COLO668 (cell line): Measurements from ENCODE around the gene FRY.

Experiments used
- DNase-seq: peaks from one replicate; lab custom pipeline; 2025; ENCODE audit not compliant: unreplicated experiment; lab: John Stamatoyannopoulos, UW

The FRY gene

DNA sequence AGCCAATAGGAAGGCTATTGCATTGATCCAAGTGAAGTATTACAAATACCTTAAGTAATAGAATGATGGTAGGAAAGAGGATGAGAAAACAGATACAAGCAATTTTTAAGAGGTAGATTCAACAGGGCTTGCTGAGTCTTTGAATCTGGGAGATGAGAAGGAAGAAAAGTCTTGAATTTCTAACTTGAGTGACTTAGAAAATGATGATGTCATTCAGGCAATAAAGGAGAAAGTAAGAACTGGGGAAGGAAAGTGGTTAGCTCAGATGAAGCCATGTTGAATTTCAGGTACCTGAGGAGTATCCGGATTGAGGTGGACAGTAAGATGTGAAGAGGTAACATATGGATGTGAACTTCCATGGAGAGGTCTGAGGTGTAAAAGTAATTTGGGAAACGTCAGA lies 15.5 kb upstream of the FRY start:
- no peak for DNase-seq

- DNase-seq: no peak
These were observed 14.9 kb upstream of the FRY start for GRCh38 chr13:32016631-32017030.

DNA sequence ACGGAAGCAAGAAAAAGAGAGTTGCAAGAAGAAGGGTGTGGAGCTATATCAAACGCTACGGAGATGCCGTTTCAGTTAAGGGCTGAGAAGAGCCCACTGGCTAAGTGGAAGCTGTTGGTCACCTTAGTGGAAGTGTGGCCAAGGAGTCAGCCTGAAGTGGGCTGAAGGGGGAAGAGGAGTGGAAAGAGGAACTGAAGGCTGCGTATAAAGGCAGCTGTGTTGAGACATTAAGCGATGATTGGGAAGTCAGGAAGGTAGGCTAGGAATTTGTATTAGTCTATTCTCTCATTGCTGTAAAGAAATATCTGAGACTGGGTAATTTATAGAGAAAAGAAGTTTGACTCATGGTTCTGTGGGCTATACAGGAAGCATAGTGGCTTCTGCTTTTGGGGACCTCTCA lies 14.1 kb upstream of the FRY start:
- no peak for DNase-seq

DNA sequence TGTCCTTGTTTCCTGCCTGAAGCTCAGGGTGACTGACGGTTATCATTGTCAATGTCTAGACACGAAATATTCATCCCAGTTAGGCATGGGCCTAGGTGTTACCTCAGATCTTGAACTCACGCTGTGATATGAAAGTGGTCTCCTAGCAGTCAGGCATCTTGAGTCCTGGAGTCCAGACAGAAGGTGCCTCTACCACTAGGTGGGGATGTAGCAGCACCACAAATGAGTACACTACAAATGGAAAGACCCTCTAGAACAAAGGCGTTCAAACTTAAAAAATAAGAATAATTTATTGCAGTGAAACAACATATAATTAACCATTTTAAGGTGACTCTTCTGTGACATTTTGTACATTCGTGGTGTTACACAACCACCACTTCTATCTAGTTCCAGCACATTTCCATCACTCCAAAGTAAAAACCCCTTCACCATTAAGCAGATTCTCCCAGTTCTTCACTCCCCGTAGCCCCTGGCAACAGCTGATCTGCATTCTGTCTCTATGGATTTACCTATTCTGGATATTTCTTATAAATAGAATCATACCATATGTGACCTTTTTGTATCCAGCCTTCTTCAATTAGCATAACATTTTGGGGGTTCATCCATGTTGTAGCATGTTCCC lies 11.9 kb upstream of the FRY start:
- no peak for DNase-seq

DNA sequence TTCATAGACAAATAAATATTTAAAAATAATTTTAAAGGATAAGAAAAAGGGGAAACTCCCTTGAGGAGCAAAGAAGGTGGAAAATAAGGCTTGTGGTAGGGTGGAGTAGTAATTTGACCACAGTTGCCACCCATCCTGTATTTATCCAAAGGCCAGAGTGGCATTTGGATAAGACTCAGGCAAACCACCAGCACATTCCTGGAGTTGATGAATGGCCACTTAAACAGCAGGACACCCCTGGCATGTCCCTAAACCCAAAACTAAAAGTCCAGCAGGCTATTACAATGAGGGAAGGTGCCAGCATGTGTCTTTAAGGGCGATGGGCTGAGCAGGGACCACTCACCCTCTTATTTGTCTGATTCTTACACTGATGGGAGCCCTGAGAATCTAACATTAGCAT lies 9.8 kb upstream of the FRY start:
- no peak for DNase-seq

- no peak for DNase-seq
These were observed 9.3 kb upstream of the FRY start for GRCh38 chr13:32022311-32022710.

- DNase-seq: no peak
These were observed 8.5 kb upstream of the FRY start for GRCh38 chr13:32023096-32023495.

DNA sequence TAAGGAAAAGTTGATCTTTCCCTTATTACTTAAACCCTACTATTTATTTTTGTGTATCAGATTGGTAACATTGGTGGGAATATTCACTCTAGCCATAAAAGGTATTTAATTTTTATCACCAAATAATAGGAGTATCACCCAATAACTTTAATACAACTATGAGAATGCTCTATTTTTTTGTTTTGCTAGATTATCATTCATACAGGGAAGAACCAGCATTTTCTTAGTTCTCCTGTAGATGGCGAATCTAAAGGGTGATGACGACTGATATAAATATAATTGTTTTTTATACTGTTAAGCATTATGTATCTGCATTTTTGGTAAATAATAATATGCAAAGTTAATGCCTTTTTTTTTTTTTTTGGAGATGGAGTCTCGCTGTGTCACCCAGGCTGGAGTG lies 7.9 kb upstream of the FRY start:
- DNase-seq: no peak

DNA sequence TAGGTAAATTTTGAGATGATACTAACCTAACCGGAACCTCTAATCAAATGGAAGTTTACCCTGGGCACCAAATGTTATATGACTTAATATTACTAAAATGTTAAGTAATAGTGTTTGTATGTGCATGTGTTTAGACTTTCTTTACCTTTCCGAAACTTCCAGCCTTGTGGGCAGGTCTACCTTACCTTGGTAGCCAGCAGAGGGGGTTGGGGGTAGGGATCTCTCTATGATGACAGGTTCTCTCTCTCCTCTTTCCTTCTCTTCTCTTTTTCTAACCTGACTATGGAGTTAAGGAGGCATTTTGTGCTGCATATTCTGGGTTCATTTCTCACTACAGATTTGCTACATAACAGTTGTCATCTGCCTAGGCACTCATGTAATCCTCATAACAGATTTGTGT lies 6.8 kb upstream of the FRY start:
- DNase-seq: no peak

- no peak for DNase-seq
These were observed 5.8 kb upstream of the FRY start for GRCh38 chr13:32025730-32026129.

GRCh38 chr13:32026623-32027022 lies 5.0 kb upstream of the FRY start:
- DNase-seq: no peak

GRCh38 chr13:32028711-32029110 lies 2.9 kb upstream of the FRY start:
- no peak for DNase-seq

- DNase-seq: no peak
These were observed 1.9 kb upstream of the FRY start for GRCh38 chr13:32029684-32030083.

- no peak for DNase-seq
These were observed 319 bp downstream of the FRY start for GRCh38 chr13:32031815-32032370.

DNA sequence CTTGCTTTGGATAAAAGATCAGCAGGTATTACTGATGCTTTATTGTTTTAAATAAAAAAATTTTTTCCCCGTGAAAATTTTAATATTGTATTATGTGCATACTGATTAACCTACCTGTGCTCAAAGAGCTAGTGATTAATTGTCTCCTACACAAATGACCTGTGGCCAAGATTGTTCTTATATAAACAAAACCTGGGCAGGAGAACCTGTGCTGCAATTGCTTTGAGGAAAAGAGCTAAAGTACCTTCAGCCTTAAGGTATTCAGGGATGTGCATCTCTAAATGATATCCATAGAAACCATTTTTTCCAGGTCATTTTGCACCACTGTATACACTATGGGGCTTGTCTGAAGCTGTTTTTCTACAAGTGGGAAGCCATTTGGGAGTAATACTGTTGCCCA lies 1.2 kb downstream of the FRY start:
- no peak for DNase-seq

GRCh38 chr13:32033744-32034143 lies 2.2 kb downstream of the FRY start:
- peak; percentile 69 for DNase-seq

- no peak for DNase-seq
These were observed 4.1 kb downstream of the FRY start for GRCh38 chr13:32035716-32036115.

DNA sequence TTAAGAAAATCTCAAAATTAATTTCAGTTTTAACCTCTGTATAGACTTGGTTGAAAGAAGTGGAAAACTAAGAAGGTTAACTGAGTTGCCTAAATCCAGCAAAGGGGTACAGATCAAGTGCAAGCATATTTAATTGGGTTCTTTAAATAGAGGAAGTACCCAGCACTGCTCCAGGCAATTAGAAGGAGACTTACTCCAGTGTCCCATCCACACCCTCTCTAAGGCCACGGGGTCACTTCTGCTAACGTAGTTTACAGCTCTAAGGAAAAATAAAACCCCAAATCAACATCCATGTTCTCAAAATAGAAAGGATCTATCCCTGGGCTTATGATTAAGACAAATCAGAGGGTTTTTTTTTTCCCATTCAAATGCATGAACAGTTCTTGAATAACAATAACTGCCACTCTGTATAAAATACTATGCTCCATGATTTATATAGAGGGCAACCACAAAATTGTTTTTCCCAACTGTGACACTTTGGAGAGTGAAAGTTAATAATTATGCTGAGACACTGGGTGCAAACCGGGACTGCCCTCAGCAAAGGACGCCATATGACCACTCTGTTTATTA lies 4.6 kb downstream of the FRY start:
- DNase-seq: no peak

DNA sequence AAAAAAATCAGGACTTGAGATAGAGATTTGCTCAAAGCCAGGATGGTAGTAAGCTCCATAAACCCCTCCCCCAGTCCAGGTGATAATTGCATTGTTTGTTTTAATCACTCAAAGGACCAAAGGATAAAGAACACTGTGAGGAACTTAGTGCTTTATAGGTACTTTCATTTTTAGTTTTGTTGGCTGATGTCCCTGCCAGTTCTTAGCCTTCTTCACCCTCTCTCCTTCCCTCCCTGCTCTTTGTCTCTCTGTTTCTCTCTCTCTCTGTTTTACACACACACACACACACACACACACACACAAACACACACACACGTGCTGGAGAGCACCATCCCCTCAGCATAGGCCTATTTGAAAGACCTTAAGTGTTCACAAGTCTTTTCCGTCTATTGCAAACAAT lies 5.2 kb downstream of the FRY start:
- peak; percentile 53 for DNase-seq

DNA sequence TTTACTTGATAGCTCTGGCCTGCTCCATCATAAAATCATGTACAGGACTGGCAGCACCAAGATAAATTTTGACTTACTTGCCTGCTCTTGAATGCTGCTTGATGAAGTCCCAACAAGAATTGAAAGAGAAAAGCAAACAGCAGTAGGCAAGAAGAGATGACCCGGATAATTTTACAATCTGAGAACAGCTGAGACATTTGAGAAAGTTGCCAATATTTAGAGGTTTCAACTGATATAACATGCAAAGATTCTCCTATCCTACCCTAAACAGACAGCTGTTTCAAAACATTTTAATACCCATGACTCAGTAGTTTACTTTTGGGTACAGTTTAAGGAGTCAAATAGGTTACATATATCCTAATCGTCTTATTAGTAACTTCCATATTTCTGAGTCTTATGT lies 5.9 kb downstream of the FRY start:
- DNase-seq: no peak

GRCh38 chr13:32038343-32038742 lies 6.8 kb downstream of the FRY start:
- no peak for DNase-seq

- DNase-seq: no peak
These were observed 7.5 kb downstream of the FRY start for GRCh38 chr13:32039056-32039455.

DNA sequence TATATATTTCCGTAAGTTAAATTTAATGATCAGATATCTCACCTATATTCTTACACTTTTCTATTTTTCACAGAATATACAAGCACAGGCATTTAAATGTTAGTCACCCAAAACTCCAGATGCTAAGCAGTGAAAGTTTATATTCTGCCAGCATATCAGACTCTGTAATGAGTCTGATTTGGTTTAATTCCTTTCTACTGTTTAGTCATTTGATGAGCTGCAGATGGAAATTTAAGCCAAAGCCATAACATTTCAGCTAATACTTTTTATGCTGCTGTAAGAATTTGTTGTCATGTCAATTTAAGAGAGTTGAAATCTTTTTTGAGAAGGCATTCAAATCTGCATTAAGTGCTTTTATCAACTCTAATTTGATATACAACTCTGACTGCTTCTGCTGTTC lies 8.0 kb downstream of the FRY start:
- DNase-seq: no peak
